ENCODE measurements around the gene NOL6. TPM values are rescaled to one million over a fixed set of nuclear protein-coding genes. Genes with fewer than 3 reads are reported as not detected.

NOL6 gene
- polyA plus RNA-seq, 1 donor (not counting 4 experiments of a cell fraction or from before 2014, with no cell fraction given) = 63.6 TPM

DNA sequence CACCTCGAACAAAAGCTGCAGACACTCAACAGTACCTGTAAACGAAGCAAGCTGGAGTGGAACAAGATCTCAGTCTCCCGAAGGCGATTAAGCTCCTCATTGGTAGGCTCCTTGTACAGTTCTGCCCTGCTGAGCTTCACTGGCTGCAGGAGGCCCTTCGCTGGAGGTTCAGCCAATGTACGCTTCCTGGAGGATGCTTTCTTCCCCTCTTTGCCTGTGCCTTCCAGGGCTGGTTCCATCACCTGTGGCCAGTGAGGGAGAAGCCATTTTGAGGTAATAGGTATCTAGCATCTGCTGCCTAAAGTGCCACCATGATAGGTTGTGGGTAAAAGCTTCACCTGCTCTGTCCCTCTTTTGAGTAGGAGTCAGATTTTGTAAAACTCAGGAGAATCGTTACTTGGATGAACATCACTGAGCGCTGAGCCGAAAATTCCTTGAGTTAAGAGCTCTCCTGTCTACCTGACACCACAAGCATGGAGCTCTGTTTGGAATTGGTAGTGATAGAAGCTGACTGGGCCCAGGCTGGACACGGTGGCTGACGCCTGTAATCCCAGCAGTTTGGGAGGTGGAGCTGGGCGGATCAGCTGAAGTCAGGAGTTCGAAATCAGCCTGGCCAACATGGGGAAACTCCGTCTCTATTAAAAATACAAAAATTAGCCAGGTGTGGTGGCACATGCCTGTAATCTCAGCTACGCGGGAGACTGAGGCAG is 1.4 kb downstream of the NOL6 start:
- H3K4me3 ChIP-seq (ENCODE audit: control insufficient read depth in 2 of 3, extremely low read depth in 1 of 3, insufficient read depth in 2 of 3, low read depth in 1 of 3, low read length in 3 of 3) = peak overlapping the region; percentile 65 to 99 (median 99)
- TF ChIP-seq, protein P1, sequence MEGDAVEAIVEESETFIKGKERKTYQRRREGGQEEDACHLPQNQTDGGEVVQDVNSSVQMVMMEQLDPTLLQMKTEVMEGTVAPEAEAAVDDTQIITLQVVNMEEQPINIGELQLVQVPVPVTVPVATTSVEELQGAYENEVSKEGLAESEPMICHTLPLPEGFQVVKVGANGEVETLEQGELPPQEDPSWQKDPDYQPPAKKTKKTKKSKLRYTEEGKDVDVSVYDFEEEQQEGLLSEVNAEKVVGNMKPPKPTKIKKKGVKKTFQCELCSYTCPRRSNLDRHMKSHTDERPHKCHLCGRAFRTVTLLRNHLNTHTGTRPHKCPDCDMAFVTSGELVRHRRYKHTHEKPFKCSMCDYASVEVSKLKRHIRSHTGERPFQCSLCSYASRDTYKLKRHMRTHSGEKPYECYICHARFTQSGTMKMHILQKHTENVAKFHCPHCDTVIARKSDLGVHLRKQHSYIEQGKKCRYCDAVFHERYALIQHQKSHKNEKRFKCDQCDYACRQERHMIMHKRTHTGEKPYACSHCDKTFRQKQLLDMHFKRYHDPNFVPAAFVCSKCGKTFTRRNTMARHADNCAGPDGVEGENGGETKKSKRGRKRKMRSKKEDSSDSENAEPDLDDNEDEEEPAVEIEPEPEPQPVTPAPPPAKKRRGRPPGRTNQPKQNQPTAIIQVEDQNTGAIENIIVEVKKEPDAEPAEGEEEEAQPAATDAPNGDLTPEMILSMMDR (optimal IDR thresholded peaks at IDR 0.05 in 1 of 3, IDR thresholded peaks at IDR 0.05 in 1 of 3, conservative IDR thresholded peaks at IDR 0.05 in 1 of 3; ENCODE audit: extremely low read depth in 1 of 3, insufficient read depth in 2 of 3, low read length in 3 of 3) = no peak
- no peak for TF ChIP-seq EZH2 (IDR thresholded peaks at IDR 0.05; ENCODE audit: low read length)
- peaks cover 19% of the 10 kb centered on the region for H3K4me1 ChIP-seq (ENCODE audit: control insufficient read depth, extremely low read depth, insufficient read depth, low read length)
- peaks cover 42% of the 10 kb centered on the region for H3K79me2 ChIP-seq (ENCODE audit: control insufficient read depth, insufficient read depth, low read length)
- peaks cover 30 to 37% of the 10 kb centered on the region in 2 experiments for H3K36me3 ChIP-seq (ENCODE audit: control insufficient read depth in 2 of 2, extremely low read depth in 1 of 2, insufficient read depth in 2 of 2, low read length in 2 of 2)
- dilution Hi-C loops (cut with MboI; ENCODE audit: extremely low pct_ligation_motif_present, low sequenced_read_pairs) = no loop called here
- H4K20me1 ChIP-seq (ENCODE audit: control insufficient read depth, extremely low read depth, insufficient read depth, low read length) = no peaks in the 10 kb centered on the region
- peak overlapping the region; percentile 88 for H3K4me2 ChIP-seq (ENCODE audit: control insufficient read depth, extremely low read depth, insufficient read depth, low read depth, low read length)
- H3K9ac ChIP-seq (ENCODE audit: control insufficient read depth, extremely low read depth, insufficient read depth, low read length) = peak overlapping the region; percentile 88
- no peaks in the 10 kb centered on the region for H3K9me1 ChIP-seq (ENCODE audit: control insufficient read depth, extremely low read depth, insufficient read depth, low read length)
- no peak overlapping the region for H2AFZ ChIP-seq (ENCODE audit: control insufficient read depth, low read length)
- DNase-seq (ENCODE audit: low read depth, low spot score) (no peak), FAIRE-seq (no peak)
- no peaks in the 10 kb centered on the region for H3K27me3 ChIP-seq (ENCODE audit: control insufficient read depth, extremely low read depth, insufficient read depth, low read length)
- H3K9me3 ChIP-seq (ENCODE audit: control insufficient read depth, low read depth, low read length) = no peaks in the 10 kb centered on the region
- H3K27ac ChIP-seq (ENCODE audit: control insufficient read depth, insufficient read depth, low read length) = no peak overlapping the region

DNA sequence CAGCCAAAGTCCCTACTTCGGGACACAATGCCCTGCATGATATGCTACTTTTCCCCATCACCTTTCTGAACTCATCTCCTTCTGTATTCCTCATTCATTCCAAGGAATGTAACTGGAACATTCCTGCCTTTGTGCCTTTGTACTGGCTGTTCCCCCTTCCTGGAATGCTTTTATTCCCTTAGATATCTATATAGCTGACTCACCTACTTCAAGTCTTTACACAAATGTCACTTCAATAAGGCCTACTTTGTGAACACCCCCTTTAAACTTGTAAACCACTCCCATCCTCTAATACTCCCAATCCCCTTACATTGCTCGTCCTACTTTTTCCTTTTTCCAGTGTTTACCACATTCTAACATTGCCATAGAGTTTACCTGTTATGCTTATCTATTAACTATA is 2.4 kb downstream of the NOL6 start:
- no peaks in the 10 kb centered on the region for H3K9me1 ChIP-seq (ENCODE audit: control insufficient read depth, extremely low read depth, insufficient read depth, low read length)
- H4K20me1 ChIP-seq (ENCODE audit: control insufficient read depth, extremely low read depth, insufficient read depth, low read length) = no peaks in the 10 kb centered on the region
- no peak for DNase-seq (ENCODE audit: low read depth, low spot score)
- no peak overlapping the region for H2AFZ ChIP-seq (ENCODE audit: control insufficient read depth, low read length)
- no peaks in the 10 kb centered on the region for H3K9me3 ChIP-seq (ENCODE audit: control insufficient read depth, low read depth, low read length)
- peak overlapping the region; percentile 88 for H3K4me2 ChIP-seq (ENCODE audit: control insufficient read depth, extremely low read depth, insufficient read depth, low read depth, low read length)
- H3K36me3 ChIP-seq (ENCODE audit: control insufficient read depth in 2 of 2, extremely low read depth in 1 of 2, insufficient read depth in 2 of 2, low read length in 2 of 2) = peaks cover 38 to 44% of the 10 kb centered on the region in 2 experiments
- H3K27me3 ChIP-seq (ENCODE audit: control insufficient read depth, extremely low read depth, insufficient read depth, low read length) = no peaks in the 10 kb centered on the region
- peak overlapping the region in 2 of 3 experiments; percentile 0 to 99 for H3K4me3 ChIP-seq (ENCODE audit: control insufficient read depth in 2 of 3, extremely low read depth in 1 of 3, insufficient read depth in 2 of 3, low read depth in 1 of 3, low read length in 3 of 3)
- H3K27ac ChIP-seq (ENCODE audit: control insufficient read depth, insufficient read depth, low read length) = no peak overlapping the region
- peaks cover 21% of the 10 kb centered on the region for H3K4me1 ChIP-seq (ENCODE audit: control insufficient read depth, extremely low read depth, insufficient read depth, low read length)
- peaks cover 47% of the 10 kb centered on the region for H3K79me2 ChIP-seq (ENCODE audit: control insufficient read depth, insufficient read depth, low read length)
- FAIRE-seq = peak; percentile 41
- no peak for TF ChIP-seq EZH2 (IDR thresholded peaks at IDR 0.05; ENCODE audit: low read length)
- TF ChIP-seq, protein P1 (optimal IDR thresholded peaks at IDR 0.05 in 1 of 3, IDR thresholded peaks at IDR 0.05 in 1 of 3, conservative IDR thresholded peaks at IDR 0.05 in 1 of 3; ENCODE audit: extremely low read depth in 1 of 3, insufficient read depth in 2 of 3, low read length in 3 of 3) = no peak
- dilution Hi-C loops (cut with MboI; ENCODE audit: extremely low pct_ligation_motif_present, low sequenced_read_pairs) = no loop called here
- no peak overlapping the region for H3K9ac ChIP-seq (ENCODE audit: control insufficient read depth, extremely low read depth, insufficient read depth, low read length)
